GM10266 (cell line): Measurements from ENCODE around the gene URB2.

ENCODE experiments used
- DNase-seq: peaks from one replicate; pipeline ENCODE4 v3.0.0; 2012; ENCODE audit errors: extremely low spot score
- CTCF ChIP-seq: IDR thresholded peaks from 2 replicates; pipeline ENCODE4 v1.5.1; 2012; ENCODE audit warnings: mild to moderate bottlenecking, low read depth; ENCODE audit not compliant: control insufficient read depth, insufficient read depth; ENCODE audit errors: missing control alignments

Gene URB2

GRCh38 chr1:229709500-229710013, 83.5 kb downstream of the URB2 start:
- DNase-seq, result no peak
- TF ChIP-seq CTCF, result no peak
